UCSD-AML1 (cell line): ENCODE measurements around the gene ARF1.

ENCODE experiments used
- DNase-seq: peaks from one replicate; lab custom pipeline; 2025; ENCODE audit not compliant: unreplicated experiment; lab: John Stamatoyannopoulos, UW

ARF1 gene

GRCh38 chr1:228117335-228117734, 34.8 kb downstream of the ARF1 start:
- no peak for DNase-seq

- no peak for DNase-seq
These were observed 35.5 kb downstream of the ARF1 start for GRCh38 chr1:228118040-228118439.

- no peak for DNase-seq
These were observed 37.8 kb downstream of the ARF1 start for GRCh38 chr1:228120351-228120750.

- no peak for DNase-seq
These were observed 38.5 kb downstream of the ARF1 start for GRCh38 chr1:228120857-228121489.

GRCh38 chr1:228122921-228123441, 40.5 kb downstream of the ARF1 start:
- no peak for DNase-seq

- DNase-seq: no peak
These were observed 41.0 kb downstream of the ARF1 start for GRCh38 chr1:228123505-228123904.

- DNase-seq: no peak
These were observed 42.7 kb downstream of the ARF1 start for GRCh38 chr1:228125185-228125584.

GRCh38 chr1:228131766-228132165, 49.3 kb downstream of the ARF1 start:
- DNase-seq: no peak

GRCh38 chr1:228134591-228134990, 52.1 kb downstream of the ARF1 start:
- no peak for DNase-seq

- no peak for DNase-seq
These were observed 54.4 kb downstream of the ARF1 start for GRCh38 chr1:228136901-228137300.

- DNase-seq: no peak
These were observed 57.0 kb downstream of the ARF1 start for GRCh38 chr1:228139406-228139930.

- DNase-seq: peak; percentile 100
These were observed 57.6 kb downstream of the ARF1 start, which contains the start of gene GUK1 for GRCh38 chr1:228139931-228140723. TSS of gene GUK1 (plus strand) at chr1:228140279. CDS start at chr1:228140303, 24 bp downstream.

- DNase-seq: no peak
These were observed 58.3 kb downstream of the ARF1 start for GRCh38 chr1:228140724-228141225.

GRCh38 chr1:228141226-228142044, 58.9 kb downstream of the ARF1 start:
- no peak for DNase-seq

- DNase-seq: no peak
These were observed 59.7 kb downstream of the ARF1 start for GRCh38 chr1:228142155-228142691.

- DNase-seq: no peak
These were observed 60.2 kb downstream of the ARF1 start for GRCh38 chr1:228142701-228143136.

- no peak for DNase-seq
These were observed 61.1 kb downstream of the ARF1 start for GRCh38 chr1:228143480-228144192.

- no peak for DNase-seq
These were observed 61.9 kb downstream of the ARF1 start for GRCh38 chr1:228144193-228144992.

GRCh38 chr1:228144993-228145343, 62.5 kb downstream of the ARF1 start:
- no peak for DNase-seq
